Immature natural killer cell (primary cell): ENCODE measurements around the gene ADNP2. TPM values are rescaled to one million over a fixed set of nuclear protein-coding genes. Genes with fewer than 3 reads are reported as not detected.

ENCODE experiments used
- DNase-seq, 3 donors: peaks; one replicate each; pipeline ENCODE4 v3.0.0; 2022; ENCODE audit warnings: mixed read lengths in 1 of 3
- H3K27ac Mint-ChIP-seq, 6 donors: one replicate each; pipeline ENCODE4 v1.8.0; 2020; ENCODE audit warnings: mixed read lengths in 6 of 6, mild to moderate bottlenecking in 5 of 6, inconsistent platforms in 4 of 6, moderate library complexity in 3 of 6
- H3K27me3 Mint-ChIP-seq, 3 donors: one replicate each; pipeline ENCODE4 v1.8.0; 2020 to 2021; ENCODE audit warnings: low read depth in 3 of 3, mild to moderate bottlenecking in 3 of 3, mixed read lengths in 3 of 3, moderate library complexity in 3 of 3, inconsistent platforms in 1 of 3
- H3K36me3 Mint-ChIP-seq, 3 donors: one replicate each; pipeline ENCODE4 v1.8.0; 2020; ENCODE audit warnings: mixed read lengths in 3 of 3, inconsistent platforms in 2 of 3, mild to moderate bottlenecking in 2 of 3
- H3K4me1 Mint-ChIP-seq, 2 donors: one replicate each; pipeline ENCODE4 v1.8.0; 2020; ENCODE audit warnings: inconsistent platforms in 2 of 2, mild to moderate bottlenecking in 2 of 2, mixed read lengths in 2 of 2, moderate library complexity in 1 of 2
- H3K4me3 Mint-ChIP-seq, 5 donors: one replicate each; pipeline ENCODE4 v1.8.0; 2020; ENCODE audit warnings: mild to moderate bottlenecking in 5 of 5, mixed read lengths in 5 of 5, inconsistent platforms in 3 of 5, moderate library complexity in 3 of 5
- H3K9me3 Mint-ChIP-seq, 6 donors: one replicate each; pipeline ENCODE4 v1.8.0; 2020; ENCODE audit warnings: mild to moderate bottlenecking in 6 of 6, mixed read lengths in 6 of 6, inconsistent platforms in 4 of 6, moderate library complexity in 3 of 6
- polyA plus RNA-seq, 3 donors: library from polyadenylated mRNA; unstranded; fragments of 300-500 nt; fragmentation: Illumina TruSeq; gene quantifications; one replicate each; pipeline ENCODE4 v1.2.3, GENCODE V29; 2021

Gene ADNP2
- 1 to 10 TPM; 3.6 to 7.2 (median 5.2) TPM for polyA plus RNA-seq

- peaks cover 9 to 13% (median 12%) of the 10 kb centered on the region in 3 donors for H3K27me3 Mint-ChIP-seq
- H3K4me3 Mint-ChIP-seq: peak within 1 kb of the TSS; percentile 77 to 87 (median 82)
- peaks cover 14 to 42% of the 10 kb centered on the region in 2 donors for H3K4me1 Mint-ChIP-seq
- no peaks in the 10 kb centered on the region for H3K9me3 Mint-ChIP-seq
- H3K36me3 Mint-ChIP-seq: peaks cover 0 to 4% (median 0%) of the 10 kb centered on the region in 3 donors
- H3K27ac Mint-ChIP-seq: peak within 1 kb of the TSS; percentile 80 to 94 (median 92)
- DNase-seq: peak; percentile 88 to 89 (median 89)
Observed at GRCh38 chr18:80108739-80109675, at the start of gene ADNP2. Gene ADNP2, plus strand, starts transcription at chr18:80109262. Its CDS starts 8,281 bp downstream, at chr18:80117543.

DNA sequence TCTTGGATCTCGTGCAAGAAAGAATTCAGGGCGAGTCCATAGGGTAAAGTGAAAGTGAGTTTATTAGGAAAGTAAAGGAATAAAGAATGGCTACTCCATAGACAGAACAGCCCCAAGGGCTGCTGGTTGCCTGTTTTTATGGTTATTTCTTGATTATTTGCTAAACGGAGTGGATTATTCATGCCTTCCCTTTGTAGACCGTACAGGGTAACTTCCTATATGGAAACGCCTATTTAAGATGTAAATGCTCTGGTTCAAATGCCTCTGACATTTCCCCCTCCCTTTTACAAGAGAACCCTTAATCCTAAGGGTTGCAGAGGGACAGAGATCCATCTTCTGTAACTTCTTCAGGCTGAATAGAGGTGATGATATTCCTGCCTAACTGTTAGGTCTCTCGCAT is 49.1 kb upstream of the ADNP2 start:
- no peak for DNase-seq
- peaks cover 9 to 39% (median 21%) of the 10 kb centered on the region in 6 donors for H3K9me3 Mint-ChIP-seq
- peaks cover 0 to 11% (median 0%) of the 10 kb centered on the region in 3 donors for H3K36me3 Mint-ChIP-seq
- H3K4me1 Mint-ChIP-seq: no peaks in the 10 kb centered on the region
- no peak overlapping the region for H3K27ac Mint-ChIP-seq
- H3K4me3 Mint-ChIP-seq: no peak overlapping the region
- peaks cover 2 to 5% (median 3%) of the 10 kb centered on the region in 3 donors for H3K27me3 Mint-ChIP-seq

GRCh38 chr18:80065705-80066104 is 43.4 kb upstream of the ADNP2 start:
- DNase-seq: no peak
- Mint-ChIP-seq H3K4me1 (no peaks in the 10 kb centered on the region), H3K27ac (no peak overlapping the region), H3K4me3 (no peak overlapping the region), H3K36me3 (no peaks in the 10 kb centered on the region), H3K9me3 (peaks cover 0 to 10% (median under 1%) of the 10 kb centered on the region in 6 donors), H3K27me3 (peaks cover 0 to 5% (median 2%) of the 10 kb centered on the region in 3 donors)

DNA sequence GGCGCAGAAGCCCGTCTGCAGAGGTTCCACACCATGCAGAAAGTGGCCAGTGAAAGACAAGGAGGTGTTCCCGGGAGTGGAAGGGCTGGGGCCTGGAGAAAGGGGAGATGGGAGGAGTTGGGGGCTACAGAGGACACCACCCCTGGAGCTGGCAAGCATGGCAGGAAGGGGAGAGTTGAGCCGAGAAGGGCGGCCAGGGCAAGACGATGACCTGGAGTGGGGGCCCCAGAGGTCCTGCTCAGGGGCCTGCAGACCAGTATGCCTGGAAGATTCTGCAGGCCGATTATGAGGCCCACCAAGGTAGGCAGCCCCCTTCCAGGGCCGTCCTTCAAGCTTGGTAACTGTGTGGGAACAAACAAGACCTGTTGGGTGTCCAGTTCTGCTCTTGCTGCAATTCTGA is 41.7 kb upstream of the ADNP2 start:
- Mint-ChIP-seq H3K27me3 (peaks cover 0 to 2% (median 2%) of the 10 kb centered on the region in 3 donors), H3K36me3 (no peaks in the 10 kb centered on the region), H3K4me3 (no peak overlapping the region), H3K27ac (no peak overlapping the region), H3K4me1 (no peaks in the 10 kb centered on the region), H3K9me3 (peaks cover 0 to 3% (median 0%) of the 10 kb centered on the region in 6 donors)
- no peak for DNase-seq

GRCh38 chr18:80067897-80068296 is 41.2 kb upstream of the ADNP2 start:
- Mint-ChIP-seq H3K27me3 (peaks cover 0 to 2% (median 2%) of the 10 kb centered on the region in 3 donors), H3K36me3 (no peaks in the 10 kb centered on the region), H3K4me1 (no peaks in the 10 kb centered on the region), H3K4me3 (no peak overlapping the region), H3K9me3 (peaks cover 0 to 2% (median 0%) of the 10 kb centered on the region in 6 donors), H3K27ac (no peak overlapping the region)
- no peak for DNase-seq

DNA sequence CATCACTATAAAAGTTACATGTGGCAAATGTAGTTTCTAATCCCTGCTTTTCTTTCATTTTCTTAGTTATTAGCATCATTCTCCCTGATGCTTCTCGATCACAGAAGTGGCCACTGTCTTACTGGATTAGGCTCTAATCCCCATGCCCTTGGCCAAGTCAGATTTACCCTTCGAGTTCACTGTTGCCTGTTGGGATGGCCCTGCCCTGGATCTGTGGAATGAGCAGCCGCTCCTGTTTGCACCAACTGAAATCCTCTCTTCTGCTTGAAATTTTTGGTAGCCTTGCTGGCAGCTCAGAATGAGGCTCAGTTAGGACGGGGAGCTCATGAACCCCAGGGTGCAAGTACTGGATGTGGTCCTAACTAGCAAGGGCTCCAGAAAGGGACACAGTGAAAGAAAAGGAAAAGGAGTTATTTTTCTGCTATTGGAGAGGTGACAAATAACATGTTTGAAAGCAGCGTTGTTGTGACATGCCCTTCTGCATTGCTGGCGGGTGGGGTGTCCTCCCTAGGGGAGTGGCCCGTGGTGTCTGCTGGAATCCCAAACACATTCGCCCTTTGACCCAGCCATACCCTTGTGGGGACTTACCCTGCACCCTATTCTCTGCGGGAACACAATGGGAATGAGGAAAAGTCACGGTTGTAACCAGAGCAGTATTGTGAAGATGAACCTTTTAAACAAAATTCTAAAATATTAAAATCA is 40.3 kb upstream of the ADNP2 start:
- Mint-ChIP-seq H3K27ac (no peak overlapping the region), H3K9me3 (peaks cover 0 to 2% (median 0%) of the 10 kb centered on the region in 6 donors), H3K4me1 (no peaks in the 10 kb centered on the region), H3K4me3 (no peak overlapping the region), H3K36me3 (no peaks in the 10 kb centered on the region), H3K27me3 (peaks cover 0 to 2% (median 2%) of the 10 kb centered on the region in 3 donors)
- no peak for DNase-seq

DNA sequence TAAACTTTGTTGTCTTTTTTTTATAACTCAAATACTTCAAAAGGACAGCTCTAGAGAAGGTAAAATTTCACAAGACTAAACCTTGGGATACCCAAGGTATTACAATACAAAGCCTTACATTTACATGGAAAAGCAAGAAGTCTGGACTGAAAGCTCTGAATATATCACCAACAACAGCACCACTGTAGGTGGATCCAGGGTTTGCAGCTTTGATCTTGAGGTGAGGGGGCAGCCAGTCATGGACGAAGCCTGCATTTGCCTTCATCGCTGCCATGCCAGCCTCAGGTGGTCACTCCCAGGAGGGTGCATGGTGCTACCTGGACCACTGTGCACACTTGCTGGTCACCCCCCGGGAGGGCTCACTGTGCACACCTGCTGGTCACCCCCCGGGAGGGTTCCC is 38.2 kb upstream of the ADNP2 start:
- Mint-ChIP-seq H3K4me3 (no peak overlapping the region), H3K4me1 (no peaks in the 10 kb centered on the region), H3K27me3 (peaks cover 0 to 2% (median under 1%) of the 10 kb centered on the region in 3 donors), H3K27ac (no peak overlapping the region), H3K9me3 (peaks cover 0 to 2% (median 0%) of the 10 kb centered on the region in 6 donors), H3K36me3 (no peaks in the 10 kb centered on the region)
- no peak for DNase-seq

GRCh38 chr18:80074183-80074582 is 34.9 kb upstream of the ADNP2 start:
- peaks cover 0 to 2% (median 0%) of the 10 kb centered on the region in 6 donors for H3K9me3 Mint-ChIP-seq
- no peaks in the 10 kb centered on the region for H3K4me1 Mint-ChIP-seq
- H3K27me3 Mint-ChIP-seq: no peaks in the 10 kb centered on the region
- DNase-seq: no peak
- no peak overlapping the region for H3K4me3 Mint-ChIP-seq
- H3K36me3 Mint-ChIP-seq: no peaks in the 10 kb centered on the region
- no peak overlapping the region for H3K27ac Mint-ChIP-seq

GRCh38 chr18:80074697-80075096 is 34.4 kb upstream of the ADNP2 start:
- DNase-seq: no peak
- Mint-ChIP-seq H3K27ac (no peak overlapping the region), H3K4me1 (no peaks in the 10 kb centered on the region), H3K4me3 (no peak overlapping the region), H3K36me3 (no peaks in the 10 kb centered on the region), H3K9me3 (peaks cover 0 to 2% (median 0%) of the 10 kb centered on the region in 6 donors), H3K27me3 (no peaks in the 10 kb centered on the region)

DNA sequence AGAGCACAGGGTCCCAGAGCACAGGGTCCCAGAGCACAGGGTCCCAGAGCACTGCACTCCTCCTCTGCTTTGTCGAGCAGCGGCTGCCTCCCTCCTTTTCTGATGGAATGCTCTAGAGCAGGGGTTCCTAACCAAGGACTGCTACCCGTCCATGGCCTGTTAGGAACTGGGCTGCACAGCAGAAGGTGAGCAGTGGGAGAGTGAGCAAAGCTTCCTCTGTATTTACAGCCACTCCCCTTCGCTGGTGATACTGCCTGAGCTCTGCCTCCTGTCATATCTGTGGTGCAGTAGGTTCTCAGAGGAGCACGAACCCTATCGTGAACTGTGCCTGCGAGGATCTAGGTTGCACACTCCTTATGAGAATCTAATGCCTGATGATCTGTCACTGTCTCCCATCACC is 33.1 kb upstream of the ADNP2 start:
- Mint-ChIP-seq H3K27ac (no peak overlapping the region), H3K4me3 (no peak overlapping the region), H3K36me3 (no peaks in the 10 kb centered on the region), H3K27me3 (peaks cover 0 to 4% (median 0%) of the 10 kb centered on the region in 3 donors), H3K9me3 (peaks cover 0 to 2% (median 0%) of the 10 kb centered on the region in 6 donors), H3K4me1 (no peaks in the 10 kb centered on the region)
- DNase-seq: no peak

- Mint-ChIP-seq H3K36me3 (no peaks in the 10 kb centered on the region), H3K27ac (no peak overlapping the region), H3K27me3 (peaks cover 0 to 7% (median 0%) of the 10 kb centered on the region in 3 donors), H3K9me3 (peaks cover 0 to 2% (median 0%) of the 10 kb centered on the region in 6 donors), H3K4me1 (no peaks in the 10 kb centered on the region), H3K4me3 (no peak overlapping the region)
- no peak for DNase-seq
Observed at GRCh38 chr18:80076379-80076778, 32.7 kb upstream of the ADNP2 start.

- Mint-ChIP-seq H3K36me3 (no peaks in the 10 kb centered on the region), H3K27me3 (peaks cover 0 to 16% (median 0%) of the 10 kb centered on the region in 3 donors), H3K4me3 (no peak overlapping the region), H3K4me1 (no peaks in the 10 kb centered on the region), H3K27ac (no peak overlapping the region), H3K9me3 (peaks cover 0 to 2% (median 0%) of the 10 kb centered on the region in 6 donors)
- no peak for DNase-seq
Observed at GRCh38 chr18:80077873-80078272, 31.2 kb upstream of the ADNP2 start.

- peaks cover 5 to 13% (median 12%) of the 10 kb centered on the region in 3 donors for H3K36me3 Mint-ChIP-seq
- DNase-seq: no peak
- H3K27ac Mint-ChIP-seq: no peak overlapping the region
- peaks cover 1 to 20% (median 7%) of the 10 kb centered on the region in 3 donors for H3K27me3 Mint-ChIP-seq
- no peaks in the 10 kb centered on the region for H3K4me1 Mint-ChIP-seq
- H3K9me3 Mint-ChIP-seq: peaks cover 8 to 48% (median 25%) of the 10 kb centered on the region in 6 donors
- no peak overlapping the region for H3K4me3 Mint-ChIP-seq
Observed at GRCh38 chr18:80086281-80086680, 22.8 kb upstream of the ADNP2 start.

DNA sequence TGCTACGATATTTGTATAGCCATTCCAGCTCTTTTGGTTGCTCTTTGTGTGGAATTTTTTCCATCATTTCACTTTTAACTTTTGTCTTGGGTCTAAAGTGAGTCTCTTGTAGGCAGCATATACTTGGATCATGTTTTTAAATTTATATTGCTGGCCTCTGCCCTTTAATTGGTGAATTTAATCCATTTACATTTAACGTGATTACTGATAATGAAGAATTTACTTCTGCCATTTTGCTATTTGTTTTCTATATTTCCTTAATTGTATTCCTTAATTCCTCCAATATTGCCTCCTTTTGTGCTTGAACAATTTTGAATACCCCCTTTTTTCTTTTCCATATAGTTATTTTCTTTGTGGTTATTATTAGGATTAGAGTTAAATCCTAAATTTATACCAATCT is 21.0 kb upstream of the ADNP2 start:
- H3K4me1 Mint-ChIP-seq: no peaks in the 10 kb centered on the region
- H3K27ac Mint-ChIP-seq: no peak overlapping the region
- peaks cover 1 to 16% (median 9%) of the 10 kb centered on the region in 3 donors for H3K27me3 Mint-ChIP-seq

More for the DNA sequence above, 21.0 kb upstream of the ADNP2 start:
- DNase-seq: no peak
- Mint-ChIP-seq H3K4me3 (no peak overlapping the region), H3K9me3 (peaks cover 8 to 48% (median 26%) of the 10 kb centered on the region in 6 donors), H3K36me3 (peaks cover 5 to 13% (median 12%) of the 10 kb centered on the region in 3 donors)
